Activated CD4-positive, alpha-beta T cell treated with anti-CD3 and anti-CD28 coated beads, Interleukin-2, amount 50 U/mL, for 24 hours (primary cell): ENCODE results near the gene PCBP2.
"Not testable (repeated sequence)": the region's sequence is repeated elsewhere in the genome, so short reads cannot be mapped to it uniquely, and the experiment has no call there.

Experiments
- DNase-seq, 2 donors: peaks; one replicate each; pipeline ENCODE4 v3.0.0-alpha.2; 2020; ENCODE audit warnings: low read depth in 1 of 2, low spot score in 1 of 2

The PCBP2 gene

GRCh38 chr12:53472056-53472582 lies 20.2 kb downstream of the PCBP2 start:
- DNase-seq: no peak

DNA sequence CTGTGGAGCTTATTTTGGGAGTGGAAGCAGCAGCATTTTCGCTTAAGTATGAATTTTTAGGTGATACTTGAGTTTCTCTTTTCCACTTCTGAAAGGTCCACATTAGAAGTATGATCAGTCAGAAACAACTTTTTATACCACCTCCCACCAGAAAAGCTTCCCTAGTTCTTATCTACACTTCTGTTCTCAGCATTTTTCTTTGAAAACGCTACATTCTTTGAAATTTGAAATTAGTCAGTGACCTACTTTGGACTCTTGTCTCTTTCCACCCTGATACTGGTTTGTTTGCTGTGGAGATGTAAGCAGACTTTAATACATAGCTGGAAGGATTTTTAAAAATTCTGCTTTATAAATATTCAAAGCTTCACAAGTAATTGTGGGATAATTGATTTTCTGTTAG lies 22.2 kb downstream of the PCBP2 start:
- DNase-seq: no peak

- no peak for DNase-seq
These were observed 22.9 kb downstream of the PCBP2 start for GRCh38 chr12:53474819-53475218.

GRCh38 chr12:53476769-53477209 lies 24.9 kb downstream of the PCBP2 start:
- no peak for DNase-seq

GRCh38 chr12:53478865-53479264 lies 27.0 kb downstream of the PCBP2 start:
- no peak for DNase-seq

- no peak for DNase-seq
These were observed 27.4 kb downstream of the PCBP2 start for GRCh38 chr12:53479331-53479730.

GRCh38 chr12:53480491-53481442 lies 28.9 kb downstream of the PCBP2 start:
- DNase-seq: no peak

GRCh38 chr12:53481458-53481857 lies 29.6 kb downstream of the PCBP2 start:
- DNase-seq: not testable (repeated sequence)

DNA sequence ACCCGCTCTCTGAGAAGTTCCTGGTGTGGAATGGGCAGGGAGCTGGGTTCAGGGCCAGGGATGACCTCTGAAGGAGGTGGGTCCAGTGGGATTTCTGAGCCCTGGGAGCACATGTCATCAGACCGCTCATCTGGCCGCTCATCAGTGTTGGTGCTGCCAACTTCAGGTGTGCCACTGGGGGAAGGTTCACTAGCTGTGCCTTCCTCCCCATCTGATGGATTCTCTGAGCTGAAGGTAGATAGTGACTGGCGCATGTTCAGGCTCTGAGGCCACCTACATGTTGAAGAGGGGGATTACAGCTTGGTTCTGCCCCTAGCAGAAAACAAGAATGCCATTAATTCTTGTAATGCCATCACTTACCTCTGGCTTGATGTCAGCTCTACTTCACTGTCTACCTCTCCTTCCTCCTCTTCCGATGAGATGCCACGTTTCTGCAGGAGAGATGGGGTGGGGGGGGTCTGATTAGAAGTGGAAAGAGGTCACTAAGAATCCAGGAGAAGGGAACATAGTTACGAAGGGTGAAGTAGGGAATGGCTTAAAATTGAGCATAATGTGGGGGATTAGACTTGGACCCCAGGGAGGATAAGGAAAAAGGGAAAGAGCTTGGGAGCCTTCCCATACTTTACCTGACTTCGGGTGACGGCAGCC lies 30.2 kb downstream of the PCBP2 start:
- no peak for DNase-seq

DNA sequence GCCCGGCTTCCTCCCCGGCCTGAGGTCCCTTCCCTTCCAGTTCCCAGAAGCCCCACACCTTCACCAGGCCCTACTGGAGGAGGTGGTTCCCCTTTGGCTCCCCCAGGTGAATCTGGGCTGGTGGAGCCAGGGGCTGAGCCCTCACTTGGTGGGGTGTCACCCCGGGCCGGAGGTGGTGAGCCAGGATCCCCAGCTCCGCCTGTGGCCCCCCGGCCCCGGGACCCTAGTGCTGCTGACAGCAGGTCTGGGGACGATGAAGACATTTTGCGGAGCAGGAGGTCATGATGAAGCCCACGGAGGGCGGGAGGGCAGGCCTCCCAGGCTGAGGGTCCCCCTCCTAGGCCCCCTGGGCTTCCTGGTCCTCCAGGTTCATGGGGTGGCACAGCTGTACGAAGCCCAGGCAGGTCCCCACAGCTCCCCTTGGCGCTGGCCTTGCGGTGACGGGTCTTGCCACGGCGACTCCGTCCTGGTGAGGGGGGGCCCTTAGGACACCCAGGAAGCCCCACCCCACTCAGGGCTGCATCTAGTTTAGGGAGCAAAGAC lies 30.8 kb downstream of the PCBP2 start:
- no peak for DNase-seq

GRCh38 chr12:53483225-53483978 lies 31.5 kb downstream of the PCBP2 start:
- DNase-seq: no peak

GRCh38 chr12:53483979-53484377 lies 32.1 kb downstream of the PCBP2 start:
- no peak for DNase-seq

GRCh38 chr12:53484686-53485575 lies 33.0 kb downstream of the PCBP2 start:
- no peak for DNase-seq

- no peak for DNase-seq
These were observed 34.2 kb downstream of the PCBP2 start for GRCh38 chr12:53485955-53486735.

- DNase-seq: no peak
These were observed 35.0 kb downstream of the PCBP2 start for GRCh38 chr12:53486736-53487487.

- DNase-seq: no peak
These were observed 37.5 kb downstream of the PCBP2 start for GRCh38 chr12:53489242-53489864.

DNA sequence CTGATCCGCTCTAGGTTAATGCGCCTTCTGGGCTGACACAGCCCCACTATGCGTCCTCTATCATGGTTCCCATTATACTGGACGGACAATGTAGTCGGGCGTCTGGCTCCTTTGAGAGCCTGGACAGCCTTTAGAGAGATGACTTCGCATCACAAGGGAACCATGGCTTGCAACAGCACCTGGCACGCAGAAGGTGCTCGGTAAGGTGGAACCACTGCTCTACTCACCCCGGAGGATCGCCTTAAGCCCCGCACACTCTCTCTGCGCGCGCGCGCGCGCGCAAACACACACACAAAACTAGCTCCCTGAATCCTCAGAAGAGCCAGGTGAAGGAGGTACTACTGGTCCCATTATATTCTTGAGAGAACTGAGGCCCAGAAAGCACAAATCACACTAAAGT lies 40.3 kb downstream of the PCBP2 start:
- no peak for DNase-seq
